K562 (cell line): ENCODE measurements around the gene PPM1E. TPM values are rescaled to one million over a fixed set of nuclear protein-coding genes. Genes with fewer than 3 reads are reported as not detected.

Source experiments
- ATF7 ChIP-seq: fragments of 450-650 bp; IDR thresholded peaks from 2 replicates; pipeline ENCODE4 v1.7.1; 2014; ENCODE audit warnings: mild to moderate bottlenecking, moderate library complexity
- CBX5 ChIP-seq: IDR thresholded peaks from 2 replicates; pipeline ENCODE4 v1.6.1; 2014; ENCODE audit warnings: low read depth, borderline replicate concordance
- CUX1 ChIP-seq: fragments of 200-800 bp; sonication (Bioruptor generic); IDR thresholded peaks from 2 replicates; pipeline ENCODE4 v1.6.1; 2016; ENCODE audit warnings: missing genetic modification characterization, missing compliant biosample characterization
- DDX20 ChIP-seq: fragments of 450-650 bp; IDR thresholded peaks from 2 replicates; pipeline ENCODE4 v1.6.1; 2016; ENCODE audit warnings: missing genetic modification characterization, low read depth, mild to moderate bottlenecking, missing compliant biosample characterization, moderate library complexity
- ELK3 ChIP-seq: fragments of 450-650 bp; formaldehyde crosslinking; IDR thresholded peaks from 2 replicates; pipeline ENCODE4 v1.4.0; 2020; ENCODE audit warnings: mild to moderate bottlenecking
- ESRRB ChIP-seq: fragments of 250-450 bp; sonication (Bioruptor Pico); IDR thresholded peaks from 2 replicates; pipeline ENCODE4 v1.5.0; 2020; ENCODE audit warnings: mild to moderate bottlenecking, moderate library complexity, borderline replicate concordance
- HLTF ChIP-seq: fragments of 450-650 bp; IDR thresholded peaks from 2 replicates; pipeline ENCODE4 v1.6.1; 2016
- JUND ChIP-seq, 2 experiments: IDR thresholded peaks; 2 replicates in 1 of 2; 3 replicates in 1 of 2; pipeline ENCODE4 v1.6.1; 2011; ENCODE audit warnings: borderline replicate concordance in 2 of 2, low read depth in 2 of 2, low read length in 2 of 2, improper control_type of control experiment in 1 of 2, missing biosample characterization in 1 of 2, missing genetic modification characterization in 1 of 2, missing genetic modification reagents in 1 of 2
- MAFF ChIP-seq: IDR thresholded peaks from 2 replicates; pipeline ENCODE4 v1.6.1; 2012; ENCODE audit warnings: low read length, improper control_type of control experiment
- MTA1 ChIP-seq: fragments of 450-650 bp; IDR thresholded peaks from 2 replicates; pipeline ENCODE4 v1.6.1; 2017; ENCODE audit warnings: borderline replicate concordance
- NFE2L1 ChIP-seq: fragments of 450-650 bp; IDR thresholded peaks from 2 replicates; pipeline ENCODE4 v1.6.1; 2016; ENCODE audit warnings: missing genetic modification characterization, low read depth, mild to moderate bottlenecking, missing compliant biosample characterization, moderate library complexity, borderline replicate concordance
- ZBTB33 ChIP-seq: sonication (generic); formaldehyde crosslinking; IDR thresholded peaks from 2 replicates; pipeline ENCODE4 v1.8.1; 2023; ENCODE audit warnings: mild to moderate bottlenecking, missing genetic modification reagents
- ZNF316 ChIP-seq: fragments of 450-650 bp; IDR thresholded peaks from 2 replicates; pipeline ENCODE4 v1.6.1; 2016
- ZNF384 ChIP-seq: IDR thresholded peaks from 2 replicates; pipeline ENCODE4 v1.6.1; 2012; ENCODE audit warnings: low read depth, low read length, improper control_type of control experiment
- ZNF431 ChIP-seq: sonication (generic); formaldehyde crosslinking; IDR thresholded peaks from 2 replicates; pipeline ENCODE4 v1.8.0; 2022; ENCODE audit warnings: mild to moderate bottlenecking, missing genetic modification reagents
- polyA plus RNA-seq, 8 experiments: library from polyadenylated mRNA; depleted of rRNA in 4 of 8; stranded (reverse) in 5 of 8; unstranded in 3 of 8; fragments of >200 nt; fragmentation: Nextera tagmentation in 2 of 8; fragmentation: Illumina TruSeq in 1 of 8; extraction: Ambion mirVana in 2 of 8; extraction: Trizol in 1 of 8; gene quantifications; 2 replicates each; pipeline versions ENCODE4 v1.2.1 to v1.2.3, GENCODE V29; 2011 to 2014; ENCODE audit warnings: inconsistent platforms in 1 of 8, missing spikeins in 1 of 8
- total RNA-seq, 7 experiments: library from RNA; depleted of rRNA in 6 of 7; stranded (reverse); fragments of >200 nt in 6 of 7; fragmentation: Illumina TruSeq in 2 of 7; extraction: Trizol in 2 of 7; gene quantifications; 2 replicates each; pipeline versions ENCODE4 v1.2.1 to v1.2.3, GENCODE V29; 2011 to 2021; ENCODE audit warnings: low replicate concordance in 1 of 7
- TF ChIP-seq, protein P1 (sequence below): sonication (generic); formaldehyde crosslinking; IDR thresholded peaks from 2 replicates; pipeline ENCODE4 v1.8.1; 2023; ENCODE audit warnings: mild to moderate bottlenecking, missing genetic modification reagents
- TF ChIP-seq, protein P2 (sequence below): fragments of 450-650 bp; IDR thresholded peaks from 2 replicates; pipeline ENCODE4 v1.6.1; 2014; ENCODE audit warnings: low read depth, mild to moderate bottlenecking, moderate library complexity, borderline replicate concordance

PPM1E gene
- total and polyA plus RNA-seq, 9 of the 15 experiments (the other 6 are each of a cell fraction or from before 2014, with no cell fraction given): 1.0 to 5.7 (median 4.7) TPM

DNA sequence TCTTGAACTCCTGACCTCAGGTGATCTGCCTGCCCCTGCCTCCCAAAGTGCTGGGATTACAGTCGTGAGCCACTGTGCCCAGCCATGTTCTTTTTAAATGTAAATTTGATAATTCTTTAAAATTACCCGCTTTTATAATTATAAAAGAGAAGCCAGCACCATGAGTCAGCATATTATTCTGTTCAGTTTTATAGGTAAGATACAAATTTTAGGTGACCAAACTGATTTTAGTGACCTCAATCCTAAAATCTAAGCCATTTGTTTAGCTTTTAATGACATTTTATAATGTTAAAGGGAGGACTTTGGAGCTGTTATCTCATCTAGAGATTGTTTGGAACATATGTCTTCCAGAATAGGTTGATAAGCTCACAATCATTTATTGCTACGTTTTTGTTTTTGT, 20.8 kb upstream of the PPM1E start (continued):
- TF ChIP-seq, protein P1, sequence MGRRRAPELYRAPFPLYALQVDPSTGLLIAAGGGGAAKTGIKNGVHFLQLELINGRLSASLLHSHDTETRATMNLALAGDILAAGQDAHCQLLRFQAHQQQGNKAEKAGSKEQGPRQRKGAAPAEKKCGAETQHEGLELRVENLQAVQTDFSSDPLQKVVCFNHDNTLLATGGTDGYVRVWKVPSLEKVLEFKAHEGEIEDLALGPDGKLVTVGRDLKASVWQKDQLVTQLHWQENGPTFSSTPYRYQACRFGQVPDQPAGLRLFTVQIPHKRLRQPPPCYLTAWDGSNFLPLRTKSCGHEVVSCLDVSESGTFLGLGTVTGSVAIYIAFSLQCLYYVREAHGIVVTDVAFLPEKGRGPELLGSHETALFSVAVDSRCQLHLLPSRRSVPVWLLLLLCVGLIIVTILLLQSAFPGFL (CRISPR knock-in tag): no peak
- TF ChIP-seq ZNF316 (peak; percentile 87), NFE2L1 (peak; percentile 58; the same call in 1 of the 2 replicates), HLTF (no peak), CUX1 (CRISPR knock-in tag) (no peak), ZBTB33 (CRISPR knock-in tag) (no peak), ZNF384 (no peak), ESRRB (no peak), DDX20 (no peak), CBX5 (no peak), ZNF431 (CRISPR knock-in tag) (no peak), MTA1 (no peak), JUND (IDR thresholded peaks at IDR 0.05; ENCODE audit: borderline replicate concordance, low read depth, low read length) (no peak), JUND (tag; IDR thresholded peaks at IDR 0.05; ENCODE audit: borderline replicate concordance, low read depth, low read length) (no peak), ELK3 (CRISPR knock-in tag) (no peak), MAFF (peak; percentile 67), ATF7 (no peak)
- TF ChIP-seq, protein P2, sequence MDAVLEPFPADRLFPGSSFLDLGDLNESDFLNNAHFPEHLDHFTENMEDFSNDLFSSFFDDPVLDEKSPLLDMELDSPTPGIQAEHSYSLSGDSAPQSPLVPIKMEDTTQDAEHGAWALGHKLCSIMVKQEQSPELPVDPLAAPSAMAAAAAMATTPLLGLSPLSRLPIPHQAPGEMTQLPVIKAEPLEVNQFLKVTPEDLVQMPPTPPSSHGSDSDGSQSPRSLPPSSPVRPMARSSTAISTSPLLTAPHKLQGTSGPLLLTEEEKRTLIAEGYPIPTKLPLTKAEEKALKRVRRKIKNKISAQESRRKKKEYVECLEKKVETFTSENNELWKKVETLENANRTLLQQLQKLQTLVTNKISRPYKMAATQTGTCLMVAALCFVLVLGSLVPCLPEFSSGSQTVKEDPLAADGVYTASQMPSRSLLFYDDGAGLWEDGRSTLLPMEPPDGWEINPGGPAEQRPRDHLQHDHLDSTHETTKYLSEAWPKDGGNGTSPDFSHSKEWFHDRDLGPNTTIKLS: no peak
